Keratinocyte (primary cell): Measurements from ENCODE around the gene MICALL2.

Experiments used
- CTCF ChIP-seq, 3 experiments: IDR thresholded peaks in 1 of 3; conservative IDR thresholded peaks in 1 of 3; optimal IDR thresholded peaks in 1 of 3; 2 replicates in 2 of 3; 3 replicates in 1 of 3; pipeline versions ENCODE3 to v1.5.1; 2011; ENCODE audit warnings: low read length in 3 of 3, mild to moderate bottlenecking in 3 of 3, moderate library complexity in 2 of 3, control low read depth in 1 of 3, inconsistent platforms in 1 of 3; ENCODE audit not compliant: insufficient read depth in 2 of 3; ENCODE audit errors: extremely low read depth in 1 of 3
- EZH2 ChIP-seq: IDR thresholded peaks from one replicate; pipeline ENCODE4 v1.6.1; 2012; ENCODE audit warnings: inconsistent platforms, mild to moderate bottlenecking, low read length, moderate library complexity

- no peak for TF ChIP-seq CTCF (optimal IDR thresholded peaks at IDR 0.05 in 1 of 3, IDR thresholded peaks at IDR 0.05 in 1 of 3, conservative IDR thresholded peaks at IDR 0.05 in 1 of 3; ENCODE audit: extremely low read depth in 1 of 3, insufficient read depth in 2 of 3, low read length in 3 of 3)
- no peak for TF ChIP-seq EZH2
Measured at GRCh38 chr7:1466524-1467271, 7.4 kb upstream of the MICALL2 start.
